Stimulated activated naive CD4-positive, alpha-beta T cell treated with Interleukin-2 at 50 U/mL for 16 hours (primary cell): ENCODE results near the gene MAP3K13.
"Not testable (repeated sequence)": the region's sequence is repeated elsewhere in the genome, so short reads cannot be mapped to it uniquely, and the experiment has no call there.

Experiments
- DNase-seq: peaks from one replicate; lab custom pipeline; 2025; lab: John Stamatoyannopoulos, UW

Gene MAP3K13

DNA sequence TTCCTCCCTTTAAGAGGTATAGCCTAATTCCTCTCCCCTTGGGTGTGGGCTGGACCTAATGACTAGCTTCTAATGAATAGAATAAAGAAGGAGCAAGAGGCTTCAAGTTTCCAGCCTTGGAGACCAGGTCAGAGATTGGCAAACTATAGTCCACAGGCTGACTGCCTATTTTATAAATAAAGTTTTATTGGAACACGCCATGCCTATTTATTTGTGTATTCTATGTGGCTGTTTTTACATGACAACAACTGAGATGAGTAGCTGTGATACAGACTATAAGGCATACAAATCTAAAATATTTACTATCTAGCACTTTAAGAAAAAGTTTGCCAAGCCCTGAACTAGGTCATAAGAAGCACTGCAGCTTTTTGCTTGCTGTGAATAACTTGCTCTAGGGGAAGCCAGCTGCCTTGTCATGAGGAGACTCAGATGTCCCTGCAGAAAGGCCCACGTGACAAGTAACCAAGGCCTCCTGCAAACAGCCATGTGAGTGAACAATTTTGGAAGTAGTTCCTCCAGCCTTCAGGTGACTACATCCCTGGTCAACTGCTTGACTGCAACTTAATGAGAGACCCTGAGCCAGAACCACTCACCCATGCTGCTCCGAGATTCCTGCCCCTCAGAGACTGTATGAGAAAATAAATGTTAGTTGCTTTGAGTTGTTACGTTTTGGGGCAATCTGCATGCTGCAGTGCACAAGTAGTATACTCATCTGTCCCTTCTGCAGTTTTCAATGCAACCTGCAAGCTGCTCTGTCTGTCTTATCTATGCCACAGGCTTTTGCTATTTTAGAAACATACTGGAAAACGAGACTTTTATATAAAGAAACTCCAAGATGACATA lies 21.1 kb upstream of the MAP3K13 start:
- DNase-seq, result no peak

DNA sequence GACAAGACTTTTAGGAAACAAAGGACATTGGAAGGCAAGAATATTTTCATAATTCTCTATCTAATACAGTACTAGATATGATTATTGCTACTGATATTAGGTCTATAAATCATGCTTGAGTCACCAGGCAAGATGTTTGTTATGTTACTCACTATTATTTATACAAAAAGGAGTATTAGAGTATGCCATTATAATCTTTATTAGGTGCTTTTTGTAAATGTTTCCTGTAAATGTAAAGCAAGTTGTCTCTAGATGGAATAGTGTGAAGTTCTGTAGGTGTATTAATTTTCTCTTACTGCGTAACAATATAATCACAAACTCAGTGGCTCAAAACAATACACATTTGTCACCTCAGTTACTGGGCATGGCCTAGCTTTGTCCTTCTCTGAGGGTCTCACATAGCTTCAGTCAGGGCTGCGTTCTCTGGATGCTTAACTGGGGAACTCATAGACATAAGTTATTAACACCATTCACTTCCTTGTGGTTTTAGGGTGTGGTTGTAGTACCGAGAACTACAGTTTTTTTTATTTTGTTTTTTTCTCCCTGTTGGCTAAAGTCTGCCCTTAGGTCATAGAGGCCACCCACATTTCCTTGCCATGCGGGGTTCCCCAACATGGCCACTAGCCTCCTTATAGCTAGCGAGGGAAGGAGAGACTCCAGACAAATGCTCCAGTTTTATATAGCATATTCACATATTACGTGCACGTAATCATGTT lies 20.3 kb upstream of the MAP3K13 start:
- no peak for DNase-seq

- DNase-seq, result no peak
Observed at GRCh38 chr3:185347399-185347798, 15.5 kb upstream of the MAP3K13 start.

GRCh38 chr3:185350841-185351240 lies 12.1 kb upstream of the MAP3K13 start:
- DNase-seq, result no peak

GRCh38 chr3:185351396-185351795 lies 11.5 kb upstream of the MAP3K13 start:
- no peak for DNase-seq

DNA sequence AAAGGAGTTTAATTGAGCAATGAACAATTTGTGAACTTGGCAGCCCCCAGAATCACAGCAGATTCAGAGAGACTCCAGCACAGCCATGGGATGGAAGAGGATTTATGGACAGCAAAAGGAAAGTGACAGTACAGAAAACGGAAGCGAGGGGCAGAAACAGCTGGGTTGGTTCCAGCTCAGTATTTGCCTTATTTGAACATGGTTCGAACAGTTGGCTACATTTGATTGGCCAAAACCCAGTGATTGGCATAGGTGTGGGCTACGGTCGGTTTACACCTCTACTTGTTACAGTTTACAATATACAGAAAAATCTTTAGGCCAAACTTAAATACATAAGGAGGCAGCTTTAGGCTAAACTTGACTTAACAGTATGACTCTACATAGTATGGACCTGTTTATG lies 9.7 kb upstream of the MAP3K13 start:
- no peak for DNase-seq

GRCh38 chr3:185353823-185354614 lies 8.9 kb upstream of the MAP3K13 start:
- DNase-seq, result peak; percentile 35

GRCh38 chr3:185356499-185356898 lies 6.4 kb upstream of the MAP3K13 start:
- no peak for DNase-seq

DNA sequence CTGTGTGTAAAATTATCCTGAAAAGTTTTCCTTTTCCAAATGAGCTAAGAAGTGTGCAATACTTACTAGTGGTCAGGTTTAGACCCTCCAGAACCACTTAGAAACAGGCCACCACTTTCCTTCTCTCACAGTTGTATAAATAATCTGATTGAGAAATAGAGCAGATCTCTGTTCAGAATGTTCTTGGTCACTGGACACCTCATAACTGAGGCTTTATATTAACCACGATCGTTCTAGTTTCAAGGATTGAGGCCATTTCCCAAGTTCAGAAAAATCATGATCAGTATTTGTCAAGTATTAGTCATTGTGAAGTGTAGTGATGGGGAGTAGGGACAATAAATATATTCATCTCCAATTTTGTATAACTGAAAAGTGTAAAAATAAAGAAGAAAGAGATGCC lies 1.0 kb upstream of the MAP3K13 start:
- DNase-seq, result no peak

GRCh38 chr3:185363662-185364203 lies 797 bp downstream of the MAP3K13 start:
- DNase-seq, result no peak

GRCh38 chr3:185365291-185366073 lies 2.5 kb downstream of the MAP3K13 start:
- no peak for DNase-seq

GRCh38 chr3:185366074-185366335 lies 3.1 kb downstream of the MAP3K13 start:
- no peak for DNase-seq

DNA sequence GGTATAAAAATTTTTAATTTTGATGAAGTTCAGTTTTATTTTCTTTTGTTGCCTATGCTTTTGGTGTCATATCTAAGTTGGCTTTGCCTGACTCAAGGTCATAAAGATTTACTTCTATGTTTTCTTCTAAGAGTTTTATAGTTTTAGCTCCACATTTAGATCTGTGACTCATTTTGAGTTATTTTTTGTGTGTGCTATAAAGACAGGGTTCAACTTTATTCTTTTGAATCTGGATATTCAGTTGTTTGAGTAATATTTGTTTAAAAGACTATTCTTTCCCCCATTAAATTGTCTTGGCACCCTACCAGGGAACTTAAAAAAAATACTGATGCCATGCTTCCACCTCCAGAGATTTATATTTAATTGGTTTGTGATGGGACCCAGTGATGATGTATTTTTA lies 4.0 kb downstream of the MAP3K13 start:
- DNase-seq, result no peak

GRCh38 chr3:185370349-185370748 lies 7.4 kb downstream of the MAP3K13 start:
- DNase-seq, result not testable (repeated sequence)

DNA sequence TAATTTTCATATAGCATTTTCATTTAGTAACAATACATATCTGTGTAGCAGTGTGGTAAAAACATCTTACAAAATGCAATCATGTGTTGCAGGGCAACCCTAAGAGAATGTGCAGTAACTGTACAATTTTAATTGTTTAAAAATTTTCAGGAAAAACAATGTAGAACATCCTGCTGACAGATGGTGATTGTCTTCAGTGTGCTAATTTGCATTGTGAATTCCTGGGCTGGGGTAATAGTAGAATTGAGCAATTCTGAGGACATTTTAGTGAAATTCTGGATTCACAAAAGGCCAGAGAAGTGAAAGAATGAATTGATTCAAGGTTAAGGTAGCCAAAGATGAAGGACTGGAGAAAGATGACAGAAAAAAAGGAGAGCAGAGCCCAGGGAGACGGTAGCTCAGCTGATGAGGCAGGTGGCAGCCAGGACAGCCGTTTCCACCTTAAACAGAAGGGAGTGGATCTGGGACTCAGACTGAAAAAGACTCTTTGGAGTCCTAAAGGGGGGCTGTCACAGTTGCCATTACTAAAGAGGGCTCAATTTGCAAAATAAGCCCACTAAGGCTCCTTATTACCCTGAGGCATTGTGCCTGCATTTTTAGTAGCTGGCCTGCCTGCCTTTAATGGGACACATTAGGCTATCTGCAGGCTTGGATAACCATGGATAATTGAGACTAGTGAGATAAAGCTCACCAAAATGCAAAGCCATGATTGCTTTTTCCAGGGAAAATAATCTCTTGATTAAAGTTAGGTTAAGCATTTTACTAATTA lies 8.6 kb downstream of the MAP3K13 start:
- no peak for DNase-seq

DNA sequence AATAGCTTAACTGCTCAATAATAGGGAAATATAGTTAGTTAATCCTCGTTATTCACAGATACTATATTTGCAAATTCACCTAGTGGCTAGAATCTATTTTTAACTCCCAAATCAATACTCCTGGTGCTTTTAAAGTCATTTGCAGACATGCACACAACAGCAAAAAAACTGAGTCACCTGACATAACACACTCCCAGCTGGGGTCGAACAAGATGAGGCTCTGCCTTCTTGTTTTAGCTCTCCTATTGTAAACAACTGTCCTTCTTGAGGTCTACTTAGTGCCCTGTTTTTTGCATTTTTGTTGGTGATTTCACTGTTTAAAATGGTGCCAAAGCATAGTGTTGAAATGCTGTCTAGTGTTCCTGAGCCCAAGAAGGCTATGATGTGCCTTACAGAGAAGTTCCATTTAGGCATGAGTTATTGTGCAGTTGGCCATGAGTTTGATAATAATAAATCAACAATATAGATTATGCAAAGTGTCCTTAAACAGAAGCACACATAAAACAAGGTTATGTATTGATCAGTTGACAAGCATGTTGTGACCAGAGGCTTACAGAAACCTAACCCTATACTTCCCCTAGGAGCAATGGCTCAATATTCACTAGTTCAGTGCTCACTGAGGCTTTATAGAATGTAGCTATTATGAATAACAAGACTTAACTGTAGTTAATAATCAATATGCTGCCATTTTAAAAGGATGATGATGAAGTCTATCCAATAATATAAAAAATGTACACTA lies 18.6 kb downstream of the MAP3K13 start:
- DNase-seq, result no peak

GRCh38 chr3:185382154-185382553 lies 19.2 kb downstream of the MAP3K13 start:
- no peak for DNase-seq

GRCh38 chr3:185386515-185386914 lies 23.6 kb downstream of the MAP3K13 start:
- not testable (repeated sequence) for DNase-seq

DNA sequence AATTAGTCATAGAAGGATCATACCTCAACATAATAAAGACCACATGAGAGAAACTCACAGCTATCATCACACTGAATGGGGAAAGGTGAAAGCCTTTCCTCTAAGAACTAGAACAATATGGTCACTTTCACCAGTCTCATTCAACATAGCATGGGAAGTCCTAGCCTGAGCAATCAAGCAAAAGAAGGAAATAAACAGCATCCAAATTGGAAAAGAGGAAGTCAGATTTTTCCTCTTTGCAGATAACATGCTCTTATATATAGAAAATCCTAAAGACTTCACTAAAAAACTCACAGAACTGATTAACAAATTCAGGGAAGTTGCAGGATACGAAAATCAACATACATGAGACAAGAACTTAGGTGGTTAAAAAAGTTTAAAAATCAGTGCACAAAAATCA lies 24.7 kb downstream of the MAP3K13 start:
- no peak for DNase-seq

DNA sequence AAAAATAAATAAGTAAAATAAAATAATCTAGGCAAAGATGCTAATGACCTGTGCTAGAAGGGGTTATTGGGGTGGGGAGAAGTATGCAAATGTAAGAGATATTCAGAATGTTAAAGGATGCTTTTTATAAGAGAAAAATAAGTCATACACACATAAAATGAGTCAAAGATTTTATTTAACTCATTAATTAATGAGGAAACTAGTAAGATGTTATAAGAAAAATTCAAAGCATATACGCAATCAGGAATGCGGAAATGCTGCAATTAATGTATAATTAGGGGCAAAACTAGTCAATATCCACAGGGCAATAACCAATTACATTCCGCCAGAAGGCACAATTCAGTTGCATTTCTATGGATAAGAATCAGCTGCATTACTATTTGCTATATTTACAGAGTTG lies 30.1 kb downstream of the MAP3K13 start:
- DNase-seq, result no peak
